WERI-Rb-1 (cell line): ENCODE data around the gene PDZD7.
A peak's percentile ranks its signal among the peaks of the same experiment; 100 is the strongest.

Experiments used
- DNase-seq: peaks from one replicate; pipeline ENCODE4 v3.0.0-alpha.2; 2020
- H3K27ac ChIP-seq: fragments of 250-450 bp; sonication (Bioruptor Pico); 2 replicates; pipeline ENCODE4 v1.5.1; 2020; ENCODE audit warnings: mild to moderate bottlenecking, moderate library complexity
- H3K27me3 ChIP-seq: fragments of 250-450 bp; sonication (Bioruptor Pico); 2 replicates; pipeline ENCODE4 v1.5.1; 2021; ENCODE audit warnings: mild to moderate bottlenecking, low read depth, moderate library complexity; ENCODE audit not compliant: insufficient read depth, severe bottlenecking
- H3K36me3 ChIP-seq: fragments of 250-450 bp; sonication (Bioruptor Pico); 2 replicates; pipeline ENCODE4 v1.5.1; 2020; ENCODE audit warnings: mild to moderate bottlenecking, moderate library complexity
- H3K4me3 ChIP-seq: 2 replicates; pipeline ENCODE4 v1.5.1; 2011; ENCODE audit warnings: low read depth, mild to moderate bottlenecking, control low read depth, low read length
- H3K9me3 ChIP-seq: fragments of 250-450 bp; sonication (Bioruptor Pico); 2 replicates; pipeline ENCODE4 v1.5.1; 2021; ENCODE audit warnings: mild to moderate bottlenecking, moderate library complexity; ENCODE audit not compliant: severe bottlenecking
- TF ChIP-seq, protein P1 (sequence below): IDR thresholded peaks from 2 replicates; pipeline ENCODE4 v1.5.1; 2011; ENCODE audit warnings: low read depth, mild to moderate bottlenecking, control low read depth, inconsistent platforms, low read length

The PDZD7 gene

DNA sequence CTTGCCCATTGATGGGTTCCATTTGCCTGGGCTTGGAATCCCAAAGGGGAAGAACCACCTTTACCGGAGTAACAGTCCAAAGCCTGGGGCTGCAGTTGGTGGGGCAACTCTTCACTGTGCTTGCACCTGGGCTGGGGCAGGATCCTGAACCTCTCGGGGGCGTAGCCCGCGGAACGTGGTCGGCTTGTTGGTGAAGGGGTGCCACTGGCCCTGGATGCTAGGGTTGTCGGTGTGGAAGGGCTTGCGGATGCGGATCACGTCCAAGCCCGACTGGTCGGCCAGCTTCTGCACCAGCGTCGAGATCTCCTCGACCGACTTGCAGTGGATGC lies 44.3 kb downstream of the PDZD7 start:
- H3K4me3 ChIP-seq: peak overlapping the region; percentile 96
- H3K27me3 ChIP-seq: no peaks in the 10 kb centered on the region
- no peaks in the 10 kb centered on the region for H3K9me3 ChIP-seq
- peak overlapping the region; percentile 86 for H3K27ac ChIP-seq
- DNase-seq: no peak
- TF ChIP-seq, protein P1, sequence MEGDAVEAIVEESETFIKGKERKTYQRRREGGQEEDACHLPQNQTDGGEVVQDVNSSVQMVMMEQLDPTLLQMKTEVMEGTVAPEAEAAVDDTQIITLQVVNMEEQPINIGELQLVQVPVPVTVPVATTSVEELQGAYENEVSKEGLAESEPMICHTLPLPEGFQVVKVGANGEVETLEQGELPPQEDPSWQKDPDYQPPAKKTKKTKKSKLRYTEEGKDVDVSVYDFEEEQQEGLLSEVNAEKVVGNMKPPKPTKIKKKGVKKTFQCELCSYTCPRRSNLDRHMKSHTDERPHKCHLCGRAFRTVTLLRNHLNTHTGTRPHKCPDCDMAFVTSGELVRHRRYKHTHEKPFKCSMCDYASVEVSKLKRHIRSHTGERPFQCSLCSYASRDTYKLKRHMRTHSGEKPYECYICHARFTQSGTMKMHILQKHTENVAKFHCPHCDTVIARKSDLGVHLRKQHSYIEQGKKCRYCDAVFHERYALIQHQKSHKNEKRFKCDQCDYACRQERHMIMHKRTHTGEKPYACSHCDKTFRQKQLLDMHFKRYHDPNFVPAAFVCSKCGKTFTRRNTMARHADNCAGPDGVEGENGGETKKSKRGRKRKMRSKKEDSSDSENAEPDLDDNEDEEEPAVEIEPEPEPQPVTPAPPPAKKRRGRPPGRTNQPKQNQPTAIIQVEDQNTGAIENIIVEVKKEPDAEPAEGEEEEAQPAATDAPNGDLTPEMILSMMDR: no peak
- peaks cover 57% of the 10 kb centered on the region for H3K36me3 ChIP-seq

DNA sequence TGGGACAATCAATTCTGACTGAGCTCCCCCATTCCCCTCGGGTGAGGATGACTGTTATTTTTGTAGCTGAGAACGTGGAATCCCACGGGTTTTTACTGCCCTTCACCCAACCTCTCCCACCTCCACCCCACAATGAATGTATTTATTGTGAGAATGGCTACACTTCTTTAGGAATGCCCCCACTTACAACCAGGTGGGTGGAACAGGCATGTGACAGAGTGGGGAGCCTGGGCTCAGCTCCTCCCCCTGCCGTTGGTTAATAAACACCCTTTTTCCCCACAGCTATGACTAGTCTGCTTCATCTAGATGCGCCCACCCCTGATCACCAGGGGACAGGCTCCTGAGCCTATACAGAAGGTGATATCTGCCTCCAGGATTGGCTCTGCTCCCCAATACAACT lies 45.6 kb downstream of the PDZD7 start:
- Histone ChIP-seq H3K27me3 (no peaks in the 10 kb centered on the region), H3K36me3 (peaks cover 57% of the 10 kb centered on the region), H3K27ac (no peak overlapping the region), H3K9me3 (no peaks in the 10 kb centered on the region), H3K4me3 (no peak overlapping the region)
- DNase-seq: no peak
- TF ChIP-seq, protein P1: no peak

DNA sequence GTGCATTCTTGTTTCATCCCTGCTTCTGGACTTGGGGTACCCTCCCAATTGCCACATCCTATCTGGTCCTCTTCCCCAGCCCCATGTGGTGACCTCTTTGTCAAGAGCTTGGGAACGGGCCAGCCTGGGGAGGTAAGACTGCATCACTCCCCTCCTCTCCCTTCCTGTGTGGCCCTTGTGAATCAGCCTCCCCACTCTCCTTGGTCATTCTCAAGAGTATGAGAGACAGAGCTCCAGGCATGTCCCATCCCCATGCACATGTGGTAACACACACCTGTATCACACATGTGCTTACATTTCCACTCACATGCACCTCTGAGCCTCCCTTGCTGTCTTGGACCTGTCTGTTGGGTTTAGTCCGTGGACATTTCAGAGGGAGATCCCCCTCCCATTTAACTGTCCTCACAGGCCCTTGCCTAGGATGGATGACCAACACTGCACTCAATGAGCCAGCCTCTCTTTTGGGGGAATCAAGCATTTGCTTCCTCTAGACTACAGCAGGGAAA lies 46.2 kb downstream of the PDZD7 start:
- Histone ChIP-seq H3K27me3 (no peaks in the 10 kb centered on the region), H3K9me3 (no peaks in the 10 kb centered on the region), H3K4me3 (no peak overlapping the region), H3K36me3 (peaks cover 57% of the 10 kb centered on the region), H3K27ac (no peak overlapping the region)
- TF ChIP-seq, protein P1: no peak
- DNase-seq: no peak

DNA sequence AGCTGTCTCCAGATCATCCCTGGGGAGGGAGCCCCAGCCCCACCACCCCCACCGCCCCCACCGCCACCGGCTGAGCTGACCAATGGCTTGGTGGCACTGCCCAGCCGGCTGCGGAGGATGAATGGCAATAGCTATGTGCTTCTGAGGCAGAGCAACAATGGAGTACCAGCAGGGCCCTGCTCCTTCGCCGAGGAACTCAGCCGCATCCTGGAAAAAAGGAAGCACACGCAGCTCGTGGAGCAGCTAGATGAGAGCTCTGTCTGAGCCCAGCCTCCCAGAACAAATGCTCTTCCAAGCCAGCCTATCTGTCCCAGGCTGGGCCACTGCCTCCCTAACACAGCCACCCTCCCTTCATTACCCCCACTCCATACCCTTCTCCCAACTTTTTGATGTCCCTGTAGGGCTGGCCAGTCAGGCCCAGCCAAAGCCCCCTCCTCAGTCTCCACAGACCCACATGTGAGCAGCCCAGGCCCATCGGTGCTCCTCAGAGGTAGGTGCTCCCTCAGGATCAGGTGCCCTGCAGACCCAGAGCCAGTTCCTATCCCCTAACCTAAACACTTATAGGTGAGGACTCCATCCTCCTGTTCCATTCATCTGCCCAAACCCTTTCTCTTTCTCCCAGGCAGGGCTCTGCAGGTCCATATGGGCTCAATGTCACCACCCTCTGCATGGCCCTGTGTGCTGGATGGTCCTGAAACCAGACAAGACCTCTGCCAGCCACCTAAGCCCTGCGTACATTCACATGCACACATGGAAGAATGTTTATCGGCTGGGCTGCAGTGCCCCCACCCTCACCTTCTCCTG lies 46.9 kb downstream of the PDZD7 start:
- H3K4me3 ChIP-seq: no peak overlapping the region
- no peak for DNase-seq
- H3K36me3 ChIP-seq: peaks cover 51% of the 10 kb centered on the region
- H3K27ac ChIP-seq: no peak overlapping the region
- no peaks in the 10 kb centered on the region for H3K9me3 ChIP-seq
- no peaks in the 10 kb centered on the region for H3K27me3 ChIP-seq
- TF ChIP-seq, protein P1: no peak

DNA sequence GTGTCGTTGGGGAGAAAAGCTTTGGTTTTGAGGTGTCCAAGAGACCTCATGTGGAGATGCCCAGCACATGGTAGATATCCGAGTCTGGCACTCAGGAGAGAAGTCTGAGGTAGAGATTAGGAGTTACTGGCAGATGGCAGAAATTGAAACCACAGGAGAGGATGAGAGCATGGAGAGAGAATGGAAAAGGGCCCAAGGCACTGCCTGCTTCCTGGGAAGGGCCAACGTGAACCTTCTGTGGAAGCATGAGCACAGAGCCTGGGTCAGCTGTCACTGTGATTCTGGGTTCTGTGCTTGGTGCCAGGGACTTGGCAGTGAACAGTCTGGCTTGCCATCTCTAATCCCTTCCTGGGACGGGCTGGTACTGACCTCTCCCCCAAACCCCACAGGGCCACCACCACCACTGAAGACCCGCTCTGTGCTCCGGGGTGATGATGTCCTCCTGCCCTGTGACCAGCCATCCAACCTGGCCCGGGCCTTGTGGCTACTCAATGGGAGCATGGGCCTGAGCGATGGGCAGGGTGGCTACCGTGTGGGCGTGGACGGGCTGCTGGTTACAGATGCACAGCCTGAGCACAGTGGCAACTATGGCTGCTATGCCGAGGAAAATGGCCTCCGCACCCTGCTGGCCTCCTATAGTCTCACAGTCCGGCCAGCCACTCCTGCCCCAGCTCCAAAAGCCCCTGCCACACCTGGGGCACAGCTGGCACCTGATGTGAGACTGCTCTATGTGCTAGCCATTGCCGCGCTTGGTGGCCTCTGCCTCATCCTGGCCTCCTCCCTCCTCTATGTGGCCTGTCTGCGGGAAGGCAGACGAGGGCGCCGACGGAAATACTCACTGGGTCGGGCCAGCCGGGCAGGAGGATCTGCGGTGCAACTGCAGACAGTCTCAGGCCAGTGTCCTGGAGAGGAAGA lies 47.8 kb downstream of the PDZD7 start:
- no peak overlapping the region for H3K4me3 ChIP-seq
- TF ChIP-seq, protein P1: no peak
- H3K9me3 ChIP-seq: no peaks in the 10 kb centered on the region
- H3K27me3 ChIP-seq: no peaks in the 10 kb centered on the region
- peak overlapping the region; percentile 47 for H3K27ac ChIP-seq
- no peak for DNase-seq
- peaks cover 54% of the 10 kb centered on the region for H3K36me3 ChIP-seq
